Neutrophil (primary cell): ENCODE data around the gene PKD2.
A peak's percentile ranks its signal among the peaks of the same experiment; 100 is the strongest.

ENCODE experiments used
- H3K27ac ChIP-seq: fragments of 200-600 bp; sonication (generic); 2 replicates; pipeline ENCODE4 v1.5.1; 2016; ENCODE audit warnings: mild to moderate bottlenecking, moderate library complexity
- H3K27me3 ChIP-seq: fragments of 200-600 bp; sonication (generic); 2 replicates; pipeline ENCODE4 v1.6.0; 2016; ENCODE audit warnings: mild to moderate bottlenecking
- H3K36me3 ChIP-seq: fragments of 200-600 bp; sonication (generic); 2 replicates; pipeline ENCODE4 v1.5.1; 2017
- H3K4me1 ChIP-seq, 2 experiments: fragments of 200-600 bp in 1 of 2; sonication (generic) in 1 of 2; 1 replicate in 1 of 2; 2 replicates in 1 of 2; pipeline versions ENCODE4 v1.5.1 to v1.6.1; 2013 to 2016; ENCODE audit warnings: low read depth in 1 of 2, low read length in 1 of 2, mild to moderate bottlenecking in 1 of 2, moderate library complexity in 1 of 2; ENCODE audit not compliant: control insufficient read depth in 1 of 2, insufficient read depth in 1 of 2
- H3K4me3 ChIP-seq, 2 experiments: fragments of 200-600 bp in 1 of 2; sonication (generic) in 1 of 2; 1 replicate in 1 of 2; 2 replicates in 1 of 2; pipeline ENCODE4 v1.5.1; 2013 to 2016; ENCODE audit warnings: low read depth in 1 of 2, low read length in 1 of 2, mild to moderate bottlenecking in 1 of 2, moderate library complexity in 1 of 2
- H3K9me3 ChIP-seq: fragments of 200-600 bp; sonication (generic); 2 replicates; pipeline ENCODE4 v1.5.1; 2016
- TF ChIP-seq, protein P1 (sequence below): fragments of 200-600 bp; sonication (generic); IDR thresholded peaks from 2 replicates; pipeline ENCODE4 v1.5.1; 2016; ENCODE audit warnings: antibody characterized with exemption

The PKD2 gene

GRCh38 chr4:87982036-87982435, 25.4 kb upstream of the PKD2 start:
- Histone ChIP-seq H3K27ac (no peak overlapping the region), H3K9me3 (no peaks in the 10 kb centered on the region), H3K4me1 (no peaks in the 10 kb centered on the region), H3K27me3 (peaks cover 7% of the 10 kb centered on the region), H3K36me3 (no peaks in the 10 kb centered on the region), H3K4me3 (no peak overlapping the region)
- TF ChIP-seq, protein P1, sequence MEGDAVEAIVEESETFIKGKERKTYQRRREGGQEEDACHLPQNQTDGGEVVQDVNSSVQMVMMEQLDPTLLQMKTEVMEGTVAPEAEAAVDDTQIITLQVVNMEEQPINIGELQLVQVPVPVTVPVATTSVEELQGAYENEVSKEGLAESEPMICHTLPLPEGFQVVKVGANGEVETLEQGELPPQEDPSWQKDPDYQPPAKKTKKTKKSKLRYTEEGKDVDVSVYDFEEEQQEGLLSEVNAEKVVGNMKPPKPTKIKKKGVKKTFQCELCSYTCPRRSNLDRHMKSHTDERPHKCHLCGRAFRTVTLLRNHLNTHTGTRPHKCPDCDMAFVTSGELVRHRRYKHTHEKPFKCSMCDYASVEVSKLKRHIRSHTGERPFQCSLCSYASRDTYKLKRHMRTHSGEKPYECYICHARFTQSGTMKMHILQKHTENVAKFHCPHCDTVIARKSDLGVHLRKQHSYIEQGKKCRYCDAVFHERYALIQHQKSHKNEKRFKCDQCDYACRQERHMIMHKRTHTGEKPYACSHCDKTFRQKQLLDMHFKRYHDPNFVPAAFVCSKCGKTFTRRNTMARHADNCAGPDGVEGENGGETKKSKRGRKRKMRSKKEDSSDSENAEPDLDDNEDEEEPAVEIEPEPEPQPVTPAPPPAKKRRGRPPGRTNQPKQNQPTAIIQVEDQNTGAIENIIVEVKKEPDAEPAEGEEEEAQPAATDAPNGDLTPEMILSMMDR, result no peak

GRCh38 chr4:87982446-87983010, 24.9 kb upstream of the PKD2 start:
- TF ChIP-seq, protein P1, result no peak
- H3K36me3 ChIP-seq, result no peaks in the 10 kb centered on the region
- H3K27me3 ChIP-seq, result peaks cover 6% of the 10 kb centered on the region

GRCh38 chr4:87983996-87984395, 23.4 kb upstream of the PKD2 start:
- Histone ChIP-seq H3K4me1 (no peaks in the 10 kb centered on the region), H3K27ac (no peak overlapping the region), H3K4me3 (no peak overlapping the region), H3K9me3 (no peaks in the 10 kb centered on the region), H3K27me3 (no peaks in the 10 kb centered on the region), H3K36me3 (no peaks in the 10 kb centered on the region)
- TF ChIP-seq, protein P1, result no peak

More at GRCh38 chr4:87982446-87983010, 24.9 kb upstream of the PKD2 start:
- Histone ChIP-seq H3K9me3 (no peaks in the 10 kb centered on the region), H3K27ac (no peak overlapping the region), H3K4me3 (no peak overlapping the region), H3K4me1 (no peaks in the 10 kb centered on the region)

DNA sequence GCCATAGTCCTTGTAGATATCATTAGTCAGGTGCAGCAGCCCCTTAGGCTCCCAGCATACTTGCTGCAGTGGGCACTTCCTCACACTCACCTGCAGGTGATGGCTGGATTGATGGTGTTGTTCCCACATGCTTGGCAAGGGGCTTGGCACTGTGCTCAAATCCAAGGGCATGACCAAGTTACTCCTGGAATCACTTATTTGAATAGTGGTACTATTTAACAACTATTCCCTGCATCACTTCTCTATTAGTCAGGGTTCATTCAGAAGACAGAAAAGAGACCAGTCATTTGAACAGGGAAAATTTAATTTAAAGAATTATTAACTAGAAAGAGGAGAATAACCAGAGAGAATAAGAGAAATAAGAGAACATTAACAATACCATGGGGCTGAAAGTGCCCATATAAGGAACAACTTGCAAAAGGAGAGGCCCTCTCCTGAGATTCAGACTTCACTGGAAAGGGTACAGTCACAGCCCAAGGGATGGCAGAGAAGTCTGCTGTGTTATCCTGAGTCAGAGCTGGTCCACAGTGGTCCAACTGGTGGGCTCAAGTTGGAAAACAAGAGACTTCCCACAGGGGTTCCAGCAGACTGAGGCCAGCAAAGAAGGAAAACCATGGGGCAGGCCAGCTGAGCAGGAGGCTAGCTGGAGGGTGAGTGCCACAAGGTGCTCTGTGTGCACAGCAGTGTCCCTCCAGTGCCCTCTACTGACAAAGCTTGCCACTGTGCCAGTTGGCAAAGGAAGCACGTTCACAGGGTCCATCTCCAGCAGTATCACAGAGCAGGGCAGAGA, 22.1 kb upstream of the PKD2 start:
- H3K27me3 ChIP-seq, result no peaks in the 10 kb centered on the region
- H3K9me3 ChIP-seq, result no peaks in the 10 kb centered on the region
- H3K4me3 ChIP-seq, result no peak overlapping the region
- no peaks in the 10 kb centered on the region for H3K4me1 ChIP-seq
- H3K36me3 ChIP-seq, result no peaks in the 10 kb centered on the region
- H3K27ac ChIP-seq, result no peak overlapping the region
- TF ChIP-seq, protein P1, result peak; percentile 31

GRCh38 chr4:87985887-87986200, 21.6 kb upstream of the PKD2 start:
- no peaks in the 10 kb centered on the region for H3K36me3 ChIP-seq
- H3K27ac ChIP-seq, result no peak overlapping the region
- no peaks in the 10 kb centered on the region for H3K9me3 ChIP-seq
- H3K27me3 ChIP-seq, result no peaks in the 10 kb centered on the region
- TF ChIP-seq, protein P1, result no peak
- H3K4me1 ChIP-seq, result no peaks in the 10 kb centered on the region
- H3K4me3 ChIP-seq, result no peak overlapping the region
